Prostate gland (tissue), 2 donors: Measurements from ENCODE around the gene MORC3.

Experiments used
- CTCF ChIP-seq, 4 experiments: fragments of 200-600 bp in 2 of 4; fragments of 450-650 bp in 2 of 4; sonication (generic) in 2 of 4; IDR thresholded peaks; 1 replicate in 3 of 4; 2 replicates in 1 of 4; pipeline ENCODE4 v1.5.1; 2016 to 2019; ENCODE audit warnings: antibody characterized with exemption in 4 of 4, mild to moderate bottlenecking in 2 of 4, moderate library complexity in 2 of 4
- POLR2A ChIP-seq: fragments of 450-650 bp; IDR thresholded peaks from one replicate; pipeline ENCODE4 v1.6.1; 2016; ENCODE audit warnings: antibody characterized with exemption, mild to moderate bottlenecking
- POLR2AphosphoS5 ChIP-seq: sonication (generic); formaldehyde crosslinking; IDR thresholded peaks from one replicate; pipeline ENCODE4 v1.6.1; 2017; ENCODE audit warnings: antibody characterized with exemption

GRCh38 chr21:36397606-36398005 is 77.6 kb downstream of the MORC3 start:
- TF ChIP-seq CTCF (IDR thresholded peaks at IDR 0.05) (no peak), POLR2AphosphoS5 (no peak), POLR2A (no peak)
